Subcutaneous abdominal adipose tissue (tissue), 5 donors: Measurements from ENCODE around the gene SSTR3.

Experiments
- H3K27ac ChIP-seq: one replicate; pipeline ENCODE4 v1.7.0; 2013; ENCODE audit warnings: low read depth, mild to moderate bottlenecking, inconsistent platforms, low read length, moderate library complexity
- H3K27me3 ChIP-seq, 5 donors: one replicate each; pipeline ENCODE4 v1.7.0; 2013; ENCODE audit warnings: low read length in 5 of 5, inconsistent platforms in 1 of 5; ENCODE audit not compliant: control insufficient read depth in 5 of 5, insufficient read depth in 4 of 5
- H3K36me3 ChIP-seq, 5 donors: one replicate each; pipeline ENCODE4 v1.7.0; 2013; ENCODE audit warnings: low read length in 5 of 5; ENCODE audit not compliant: control insufficient read depth in 5 of 5, insufficient read depth in 5 of 5
- H3K4me1 ChIP-seq, 5 donors: one replicate each; pipeline ENCODE4 v1.7.0; 2013; ENCODE audit warnings: low read length in 5 of 5, mild to moderate bottlenecking in 3 of 5, moderate library complexity in 1 of 5; ENCODE audit not compliant: control insufficient read depth in 5 of 5, insufficient read depth in 5 of 5
- H3K4me3 ChIP-seq, 5 donors: one replicate each; pipeline ENCODE4 v1.7.0; 2013; ENCODE audit warnings: low read length in 5 of 5, low read depth in 1 of 5
- H3K9ac ChIP-seq, 5 donors: one replicate each; pipeline ENCODE4 v1.7.0; 2013; ENCODE audit warnings: low read length in 5 of 5, mild to moderate bottlenecking in 4 of 5, moderate library complexity in 3 of 5
- H3K9me3 ChIP-seq, 5 donors: one replicate each; pipeline ENCODE4 v1.7.0; 2013; ENCODE audit warnings: low read length in 5 of 5; ENCODE audit not compliant: control insufficient read depth in 5 of 5
- donor health status: healthy.
- donor health status: healthy.
- donor health status: healthy.
- donor health status: healthy.
- donor health status: healthy.

The SSTR3 gene

GRCh38 chr22:37167981-37168647, 44.2 kb downstream of the SSTR3 start:
- H3K9ac ChIP-seq, result peak overlapping the region in 4 of 5 donors; percentile 19 to 74 (median 35)
- H3K27me3 ChIP-seq, result peaks cover 0 to 2% (median 0%) of the 10 kb centered on the region in 5 donors
- H3K36me3 ChIP-seq, result no peaks in the 10 kb centered on the region
- H3K9me3 ChIP-seq, result no peaks in the 10 kb centered on the region
- no peak overlapping the region for H3K4me3 ChIP-seq
- H3K4me1 ChIP-seq, result peaks cover 11 to 39% (median 32%) of the 10 kb centered on the region in 5 donors
- peak overlapping the region; percentile 60 for H3K27ac ChIP-seq

GRCh38 chr22:37167176-37167980, 44.9 kb downstream of the SSTR3 start:
- H3K9me3 ChIP-seq, result no peaks in the 10 kb centered on the region
- peaks cover 0 to 3% (median 1%) of the 10 kb centered on the region in 5 donors for H3K27me3 ChIP-seq
- H3K36me3 ChIP-seq, result no peaks in the 10 kb centered on the region
- H3K9ac ChIP-seq, result peak overlapping the region in 4 of 5 donors; percentile 35 to 74 (median 48)
- peak overlapping the region; percentile 60 for H3K27ac ChIP-seq
- H3K4me3 ChIP-seq, result peak overlapping the region in 2 of 5 donors; percentile 2 to 30
- peaks cover 9 to 33% (median 30%) of the 10 kb centered on the region in 5 donors for H3K4me1 ChIP-seq

- Histone ChIP-seq H3K4me1 (peaks cover 9 to 33% (median 30%) of the 10 kb centered on the region in 5 donors), H3K9ac (peak overlapping the region in 3 of 5 donors; percentile 45 to 74 (median 48)), H3K27me3 (peaks cover 0 to 4% (median 2%) of the 10 kb centered on the region in 5 donors), H3K9me3 (no peaks in the 10 kb centered on the region), H3K4me3 (peak overlapping the region in 3 of 5 donors; percentile 2 to 32 (median 30)), H3K27ac (peak overlapping the region; percentile 60), H3K36me3 (no peaks in the 10 kb centered on the region)
Observed at GRCh38 chr22:37166675-37167066, 45.6 kb downstream of the SSTR3 start.

GRCh38 chr22:37165940-37166674, 46.2 kb downstream of the SSTR3 start:
- Histone ChIP-seq H3K4me1 (peaks cover 9 to 33% (median 30%) of the 10 kb centered on the region in 5 donors), H3K27me3 (peaks cover 0 to 5% (median 2%) of the 10 kb centered on the region in 5 donors), H3K4me3 (no peak overlapping the region), H3K27ac (no peak overlapping the region), H3K36me3 (no peaks in the 10 kb centered on the region), H3K9ac (no peak overlapping the region), H3K9me3 (peaks cover 0 to 5% (median 4%) of the 10 kb centered on the region in 5 donors)

- Histone ChIP-seq H3K9ac (no peak overlapping the region), H3K4me3 (no peak overlapping the region), H3K4me1 (peaks cover 9 to 25% (median 23%) of the 10 kb centered on the region in 5 donors), H3K27ac (no peak overlapping the region), H3K9me3 (peaks cover 0 to 6% (median 5%) of the 10 kb centered on the region in 5 donors), H3K27me3 (peaks cover 0 to 5% (median 4%) of the 10 kb centered on the region in 5 donors), H3K36me3 (no peaks in the 10 kb centered on the region)
Observed at GRCh38 chr22:37165066-37165465, 47.2 kb downstream of the SSTR3 start.

- H3K9ac ChIP-seq, result no peak overlapping the region
- no peak overlapping the region for H3K27ac ChIP-seq
- H3K36me3 ChIP-seq, result no peaks in the 10 kb centered on the region
- H3K27me3 ChIP-seq, result peaks cover 0 to 6% (median 4%) of the 10 kb centered on the region in 5 donors
- H3K9me3 ChIP-seq, result peaks cover 0 to 6% (median 5%) of the 10 kb centered on the region in 5 donors
- no peak overlapping the region for H3K4me3 ChIP-seq
- peaks cover 9 to 25% (median 23%) of the 10 kb centered on the region in 5 donors for H3K4me1 ChIP-seq
Observed at GRCh38 chr22:37164505-37164887, 47.8 kb downstream of the SSTR3 start.

GRCh38 chr22:37163575-37164504, 48.4 kb downstream of the SSTR3 start:
- H3K4me1 ChIP-seq, result peaks cover 9 to 25% (median 23%) of the 10 kb centered on the region in 5 donors
- H3K4me3 ChIP-seq, result no peak overlapping the region
- no peak overlapping the region for H3K27ac ChIP-seq
- H3K9me3 ChIP-seq, result peaks cover 0 to 6% (median 5%) of the 10 kb centered on the region in 5 donors
- peaks cover 0 to 12% (median 4%) of the 10 kb centered on the region in 5 donors for H3K27me3 ChIP-seq
- no peaks in the 10 kb centered on the region for H3K36me3 ChIP-seq
- peak overlapping the region in 1 of 5 donors; percentile 18 for H3K9ac ChIP-seq

- H3K4me3 ChIP-seq, result no peak overlapping the region
- H3K9ac ChIP-seq, result peak overlapping the region in 1 of 5 donors; percentile 18
- H3K27me3 ChIP-seq, result peaks cover 0 to 13% (median 6%) of the 10 kb centered on the region in 5 donors
- peaks cover 4 to 19% (median 16%) of the 10 kb centered on the region in 5 donors for H3K4me1 ChIP-seq
- no peak overlapping the region for H3K27ac ChIP-seq
- no peaks in the 10 kb centered on the region for H3K36me3 ChIP-seq
- H3K9me3 ChIP-seq, result peaks cover 0 to 6% (median 5%) of the 10 kb centered on the region in 5 donors
Observed at GRCh38 chr22:37163096-37163489, 49.2 kb downstream of the SSTR3 start.
